NB4 (cell line): ENCODE data around the gene ZNF664.

Source experiments
- DNase-seq: peaks from one replicate; pipeline ENCODE4 v3.0.0; 2010; ENCODE audit warnings: low read depth
- H3K4me3 ChIP-seq: one replicate; pipeline ENCODE4 v1.5.1; 2011; ENCODE audit warnings: mild to moderate bottlenecking, low read depth, low read length, moderate library complexity
- CTCF ChIP-seq: IDR thresholded peaks from one replicate; pipeline ENCODE4 v1.5.1; 2012; ENCODE audit warnings: low read depth, low read length
- MAX ChIP-seq: IDR thresholded peaks from 2 replicates; pipeline ENCODE4 v1.6.1; 2011; ENCODE audit warnings: low read depth, low read length
- MYC ChIP-seq: IDR thresholded peaks from 2 replicates; pipeline ENCODE4 v1.6.1; 2011; ENCODE audit warnings: low read depth, low read length
- POLR2A ChIP-seq: IDR thresholded peaks from 2 replicates; pipeline ENCODE4 v1.6.1; 2011; ENCODE audit warnings: mild to moderate bottlenecking; ENCODE audit not compliant: insufficient read length; ENCODE audit errors: extremely low read depth

The ZNF664 gene

GRCh38 chr12:124036657-124037109 lies 63.7 kb downstream of the ZNF664 start:
- peak; percentile 65 for DNase-seq
- no peak overlapping the region for H3K4me3 ChIP-seq
- peak; percentile 95 for TF ChIP-seq CTCF
- TF ChIP-seq POLR2A, result no peak
- 0 out of 2 replicates have a peak, but pooled peaks have one; percentile 11 for TF ChIP-seq MAX
- peak; percentile 19; the same call in 1 of the 2 replicates for TF ChIP-seq MYC

- TF ChIP-seq MAX (no peak), CTCF (no peak), MYC (no peak), POLR2A (no peak)
- no peak for DNase-seq
- no peak overlapping the region for H3K4me3 ChIP-seq
Observed at GRCh38 chr12:124037331-124037730, 64.3 kb downstream of the ZNF664 start.

- TF ChIP-seq CTCF, result no peak
- no peak for TF ChIP-seq MAX
- no peak overlapping the region for H3K4me3 ChIP-seq
- no peak for DNase-seq
Observed at GRCh38 chr12:124039276-124039675, 66.3 kb downstream of the ZNF664 start.

GRCh38 chr12:124040291-124040690 lies 67.3 kb downstream of the ZNF664 start:
- DNase-seq, result no peak
- TF ChIP-seq POLR2A (no peak), MYC (no peak), CTCF (no peak), MAX (no peak)
- H3K4me3 ChIP-seq, result no peak overlapping the region

GRCh38 chr12:124040737-124041136 lies 67.7 kb downstream of the ZNF664 start:
- TF ChIP-seq POLR2A, result no peak
- TF ChIP-seq MYC, result no peak
- no peak for TF ChIP-seq CTCF
- TF ChIP-seq MAX, result no peak

GRCh38 chr12:124041907-124042306 lies 68.9 kb downstream of the ZNF664 start:
- TF ChIP-seq MYC, result no peak
- no peak for TF ChIP-seq POLR2A
- no peak for TF ChIP-seq CTCF
- no peak for TF ChIP-seq MAX
- no peak for DNase-seq
- H3K4me3 ChIP-seq, result no peak overlapping the region

More at GRCh38 chr12:124040737-124041136, 67.7 kb downstream of the ZNF664 start:
- no peak overlapping the region for H3K4me3 ChIP-seq
- no peak for DNase-seq
